LNCAP (cell line): ENCODE measurements around the gene ZNF407.

ENCODE experiments used
- CTCF ChIP-seq: fragments of 450-650 bp; IDR thresholded peaks from 2 replicates; pipeline ENCODE4 v1.5.1; 2017; ENCODE audit warnings: mild to moderate bottlenecking

Gene ZNF407

GRCh38 chr18:74857901-74858300 is 260.2 kb downstream of the ZNF407 start:
- no peak for TF ChIP-seq CTCF

- TF ChIP-seq CTCF = no peak
These were observed 263.5 kb downstream of the ZNF407 start for GRCh38 chr18:74861154-74861553.

- no peak for TF ChIP-seq CTCF
These were observed 264.4 kb downstream of the ZNF407 start for GRCh38 chr18:74862094-74862493.

- TF ChIP-seq CTCF = no peak
These were observed 268.9 kb downstream of the ZNF407 start for GRCh38 chr18:74866577-74866976.

GRCh38 chr18:74868461-74868860 is 270.8 kb downstream of the ZNF407 start:
- no peak for TF ChIP-seq CTCF

GRCh38 chr18:74869904-74870863 is 272.5 kb downstream of the ZNF407 start:
- no peak for TF ChIP-seq CTCF

GRCh38 chr18:74870950-74871349 is 273.3 kb downstream of the ZNF407 start:
- TF ChIP-seq CTCF = no peak
